Activated B cell treated with CpG ODN at 0.5 μM for 24 hours (primary cell): Measurements from ENCODE around the gene DDX54. TPM values are rescaled to one million over a fixed set of nuclear protein-coding genes. Genes with fewer than 3 reads are reported as not detected.

Experiments
- ATAC-seq: fragments of 200-7000 bp; cut with Tn5 transposase; one replicate; pipeline ENCODE4 v1.10.0; 2021; ENCODE audit warnings: low read depth, mild to moderate bottlenecking, moderate library complexity
- CTCF ChIA-PET: fragments of 350-600 bp; sonication (Branson Sonifier 250); formaldehyde crosslinking; loops from one replicate; lab custom pipeline; 2021; ENCODE audit warnings: antibody characterized with exemption; lab: Charles Lee
- POLR2A ChIA-PET: fragments of 350-600 bp; sonication (Branson Sonifier 250); formaldehyde crosslinking; loops from one replicate; lab custom pipeline; 2021; ENCODE audit warnings: antibody characterized with exemption; lab: Charles Lee
- DNase-seq: peaks from one replicate; pipeline ENCODE4 v3.0.0; 2022
- H3K27ac Mint-ChIP-seq: one replicate; pipeline ENCODE4 v1.8.0; 2020; ENCODE audit warnings: mixed read lengths
- H3K27me3 Mint-ChIP-seq: one replicate; pipeline ENCODE4 v1.8.0; 2021; ENCODE audit warnings: mixed read lengths
- H3K36me3 Mint-ChIP-seq: one replicate; pipeline ENCODE4 v1.8.0; 2021; ENCODE audit warnings: low read depth, mixed read lengths
- H3K4me1 Mint-ChIP-seq: one replicate; pipeline ENCODE4 v1.8.0; 2021; ENCODE audit warnings: mixed read lengths
- H3K4me3 Mint-ChIP-seq: one replicate; pipeline ENCODE4 v1.8.0; 2020; ENCODE audit warnings: mild to moderate bottlenecking, mixed read lengths
- H3K9me3 Mint-ChIP-seq: one replicate; pipeline ENCODE4 v1.8.0; 2020; ENCODE audit warnings: mixed read lengths
- CTCF ChIP-seq: fragments of 200-600 bp; IDR thresholded peaks from one replicate; pipeline ENCODE4 v1.8.0; 2022; ENCODE audit warnings: antibody characterized with exemption, mild to moderate bottlenecking
- intact Hi-C: fragments of 100-400 bp; cut with micrococcal nuclease; formaldehyde crosslinking; loops from one replicate; pipeline ENCODE4 v1.15.1; 2024
- total RNA-seq: library from RNA; stranded (reverse); gene quantifications from 2 replicates; pipeline ENCODE4 v1.2.3, GENCODE V29; 2022

DDX54 gene
- total RNA-seq, 1 donor from 2014 or later = 115 TPM

- peaks cover 6% of the 10 kb centered on the region for H3K27me3 Mint-ChIP-seq
- no peak for TF ChIP-seq CTCF
- intact Hi-C loops = no loop called here
- ChIA-PET CTCF (interaction anchor here (1.0 kb wide), 1 partner anchor 100 kb away, joined by 3 read pairs; no protein-coding TSS in a partner anchor), POLR2A (no interaction called here)
- no peaks in the 10 kb centered on the region for H3K9me3 Mint-ChIP-seq
- ATAC-seq (no peak), DNase-seq (no peak)
- no peak within 1 kb of the TSS for H3K4me3 Mint-ChIP-seq
- H3K4me1 Mint-ChIP-seq = peaks cover 16% of the 10 kb centered on the region
- H3K36me3 Mint-ChIP-seq = no peaks in the 10 kb centered on the region
- no peak within 1 kb of the TSS for H3K27ac Mint-ChIP-seq
Measured at GRCh38 chr12:113149361-113150150, 35.7 kb downstream of the DDX54 start, which contains the start of gene CFAP73. Gene CFAP73 (plus strand): TSS chr12:113149724. CDS start chr12:113149858, 134 bp downstream.

- DNase-seq (no peak), ATAC-seq (no peak)
- no peak for TF ChIP-seq CTCF
- Mint-ChIP-seq H3K9me3 (no peaks in the 10 kb centered on the region), H3K4me3 (no peak overlapping the region), H3K27me3 (peaks cover under 1% of the 10 kb centered on the region), H3K4me1 (peaks cover 14% of the 10 kb centered on the region), H3K27ac (no peak overlapping the region), H3K36me3 (no peaks in the 10 kb centered on the region)
- POLR2A ChIA-PET = interaction anchor here (0.7 to 1.1 kb wide), 2 partner anchors 11 to 77 kb away, joined by 3 to 7 read pairs; partner anchors contain the start of gene RASAL1
- intact Hi-C loops = no loop called here
- CTCF ChIA-PET = no interaction called here
Measured at GRCh38 chr12:113146999-113147398, 38.3 kb downstream of the DDX54 start.

GRCh38 chr12:113145720-113146551 is 39.3 kb downstream of the DDX54 start:
- H3K27me3 Mint-ChIP-seq = no peaks in the 10 kb centered on the region
- ChIA-PET POLR2A (interaction anchor here (0.7 kb wide), 1 partner anchor 245 kb away, joined by 5 read pairs; no protein-coding TSS in a partner anchor), CTCF (no interaction called here)
- intact Hi-C loops = no loop called here
- ATAC-seq = no peak
- H3K27ac Mint-ChIP-seq = no peak overlapping the region
- no peak for TF ChIP-seq CTCF
- DNase-seq = no peak
- no peaks in the 10 kb centered on the region for H3K36me3 Mint-ChIP-seq
- H3K4me3 Mint-ChIP-seq = no peak overlapping the region
- no peaks in the 10 kb centered on the region for H3K9me3 Mint-ChIP-seq
- H3K4me1 Mint-ChIP-seq = peaks cover 21% of the 10 kb centered on the region

GRCh38 chr12:113144806-113145205 is 40.5 kb downstream of the DDX54 start:
- H3K4me3 Mint-ChIP-seq = no peak overlapping the region
- ChIA-PET CTCF (no interaction called here), POLR2A (no interaction called here)
- no peak for ATAC-seq
- no peaks in the 10 kb centered on the region for H3K27me3 Mint-ChIP-seq
- TF ChIP-seq CTCF = no peak
- H3K4me1 Mint-ChIP-seq = peaks cover 25% of the 10 kb centered on the region
- no peak overlapping the region for H3K27ac Mint-ChIP-seq
- H3K36me3 Mint-ChIP-seq = no peaks in the 10 kb centered on the region
- H3K9me3 Mint-ChIP-seq = no peaks in the 10 kb centered on the region
- no peak for DNase-seq
- intact Hi-C loops = no loop called here

GRCh38 chr12:113143959-113144358 is 41.3 kb downstream of the DDX54 start:
- Mint-ChIP-seq H3K4me3 (no peak overlapping the region), H3K9me3 (no peaks in the 10 kb centered on the region), H3K4me1 (peaks cover 25% of the 10 kb centered on the region), H3K27ac (no peak overlapping the region), H3K36me3 (no peaks in the 10 kb centered on the region), H3K27me3 (no peaks in the 10 kb centered on the region)
- TF ChIP-seq CTCF = no peak
- intact Hi-C loops = no loop called here
- ChIA-PET CTCF (no interaction called here), POLR2A (no interaction called here)
- no peak for ATAC-seq
- DNase-seq = no peak
